H1 (cell line): ENCODE results near the gene GALE. TPM values are rescaled to one million over a fixed set of nuclear protein-coding genes. Genes with fewer than 3 reads are reported as not detected.

Experiments
- CTCF ChIA-PET: fragments of 300-600 bp; sonication (Branson Sonifier 250); formaldehyde crosslinking; loops from one replicate; lab custom pipeline; 2021; ENCODE audit not compliant: partially characterized antibody; lab: Charles Lee
- POLR2A ChIA-PET: fragments of 300-600 bp; sonication (Branson Sonifier 250); formaldehyde crosslinking; loops from one replicate; lab custom pipeline; 2021; ENCODE audit warnings: inconsistent platforms; ENCODE audit not compliant: partially characterized antibody; lab: Charles Lee
- DNase-seq, 2 experiments: peaks; one replicate each; pipeline versions ENCODE4 v3.0.0 to v3.0.0-alpha.2; 2010 to 2022; ENCODE audit warnings: low spot score in 2 of 2, low read depth in 1 of 2, mixed read lengths in 1 of 2
- FAIRE-seq: peaks from 2 replicates; lab custom pipeline; 2011; peaks lifted over from hg19 to GRCh38; lab: Jason Lieb, UNC
- H2AFZ ChIP-seq: 2 replicates; pipeline ENCODE4 v1.8.1; 2012; ENCODE audit warnings: low read length, inconsistent platforms
- H2AK5ac ChIP-seq: 2 replicates; pipeline ENCODE4 v1.6.1; 2013; ENCODE audit warnings: low read depth, low read length
- H2BK120ac ChIP-seq: replicated peaks from 2 replicates; pipeline ENCODE3; 2013; ENCODE audit warnings: low read depth, low read length, inconsistent platforms
- H2BK12ac ChIP-seq: 2 replicates; pipeline ENCODE4 v1.6.1; 2013; ENCODE audit warnings: low read depth, low read length
- H2BK15ac ChIP-seq: 2 replicates; pipeline ENCODE4 v1.6.1; 2013; ENCODE audit warnings: low read length
- H2BK20ac ChIP-seq: 2 replicates; pipeline ENCODE4 v1.6.1; 2013; ENCODE audit warnings: low read length
- H2BK5ac ChIP-seq: 2 replicates; pipeline ENCODE4 v1.6.1; 2013; ENCODE audit warnings: low read depth, low read length
- H3K14ac ChIP-seq: 2 replicates; pipeline ENCODE4 v1.6.1; 2013; ENCODE audit warnings: inconsistent platforms; ENCODE audit not compliant: insufficient read length
- H3K18ac ChIP-seq: 2 replicates; pipeline ENCODE4 v1.6.1; 2013; ENCODE audit warnings: low read length; ENCODE audit errors: extremely low read depth
- H3K23ac ChIP-seq: 2 replicates; pipeline ENCODE4 v1.6.1; 2013; ENCODE audit warnings: inconsistent platforms; ENCODE audit not compliant: insufficient read length
- H3K23me2 ChIP-seq: 2 replicates; pipeline ENCODE4 v1.6.1; 2013; ENCODE audit warnings: low read depth, low read length
- H3K27ac ChIP-seq: 2 replicates; pipeline ENCODE4 v1.6.1; 2011; ENCODE audit warnings: low read depth, low read length, inconsistent platforms
- H3K27me3 ChIP-seq, 4 experiments: replicated peaks in 1 of 4; 1 replicate in 1 of 4; 2 replicates in 3 of 4; pipeline versions ENCODE4 v1.6.1 to v1.8.1; 2011 to 2013; ENCODE audit warnings: low read length in 3 of 4, mild to moderate bottlenecking in 3 of 4, inconsistent platforms in 2 of 4, mixed read lengths in 2 of 4, moderate library complexity in 1 of 4; ENCODE audit not compliant: control insufficient read depth in 3 of 4, insufficient read depth in 3 of 4; ENCODE audit errors: extremely low read depth in 1 of 4
- H3K36me3 ChIP-seq, 4 experiments: 2 replicates each; pipeline versions ENCODE4 v1.6.1 to v1.8.1; 2011 to 2013; ENCODE audit warnings: mild to moderate bottlenecking in 4 of 4, low read length in 3 of 4, moderate library complexity in 2 of 4, control low read depth in 1 of 4, inconsistent platforms in 1 of 4; ENCODE audit not compliant: insufficient read depth in 4 of 4, control insufficient read depth in 2 of 4
- H3K4ac ChIP-seq: replicated peaks from 2 replicates; pipeline ENCODE3; 2013; ENCODE audit warnings: low read length, low read depth, mixed read lengths, inconsistent platforms; ENCODE audit not compliant: insufficient read length
- H3K4me1 ChIP-seq, 4 experiments: replicated peaks in 1 of 4; 1 replicate in 1 of 4; 2 replicates in 3 of 4; pipeline versions ENCODE4 v1.6.1 to v1.8.1; 2011 to 2013; ENCODE audit warnings: low read length in 3 of 4, inconsistent platforms in 2 of 4, mixed read lengths in 1 of 4; ENCODE audit not compliant: insufficient read depth in 4 of 4, control insufficient read depth in 3 of 4
- H3K4me2 ChIP-seq, 2 experiments: 2 replicates each; pipeline versions ENCODE4 v1.6.1 to v1.8.1; 2011 to 2013; ENCODE audit warnings: low read depth in 2 of 2, low read length in 2 of 2, control low read depth in 1 of 2, inconsistent platforms in 1 of 2, mild to moderate bottlenecking in 1 of 2; ENCODE audit not compliant: insufficient read depth in 1 of 2
- H3K4me3 ChIP-seq, 4 experiments: fragments of 200-600, 300-600 bp in 1 of 4; sonication (generic), shearing (Covaris generic), sonication (Bioruptor Twin) in 1 of 4; 2 replicates each; pipeline versions ENCODE4 v1.5.1 to v1.8.1; 2011 to 2016; ENCODE audit warnings: low read length in 4 of 4, low read depth in 3 of 4, control low read depth in 2 of 4, inconsistent platforms in 2 of 4, mild to moderate bottlenecking in 2 of 4, mixed read lengths in 1 of 4, moderate library complexity in 1 of 4; ENCODE audit not compliant: insufficient read depth in 2 of 4; ENCODE audit errors: extremely low read depth in 1 of 4
- H3K56ac ChIP-seq: replicated peaks from 2 replicates; pipeline ENCODE3; 2013; ENCODE audit warnings: low read depth, mild to moderate bottlenecking, mixed read lengths, low read length, inconsistent platforms; ENCODE audit not compliant: insufficient read length
- H3K79me1 ChIP-seq: 2 replicates; pipeline ENCODE4 v1.6.1; 2013; ENCODE audit warnings: low read depth, low read length, control low read depth
- H3K79me2 ChIP-seq, 2 experiments: 2 replicates each; pipeline versions ENCODE4 v1.6.1 to v1.8.1; 2012 to 2013; ENCODE audit warnings: low read length in 2 of 2, mild to moderate bottlenecking in 2 of 2, inconsistent platforms in 1 of 2; ENCODE audit not compliant: insufficient read depth in 2 of 2, control insufficient read depth in 1 of 2
- H3K9ac ChIP-seq, 4 experiments: replicated peaks in 1 of 4; 1 replicate in 1 of 4; 2 replicates in 3 of 4; pipeline versions ENCODE4 v1.6.1 to v1.8.1; 2011 to 2013; ENCODE audit warnings: low read depth in 3 of 4, low read length in 3 of 4, control low read depth in 2 of 4, mild to moderate bottlenecking in 2 of 4, moderate library complexity in 2 of 4, inconsistent platforms in 1 of 4; ENCODE audit errors: extremely low read depth in 1 of 4
- H3K9me3 ChIP-seq, 2 experiments: 2 replicates each; pipeline versions ENCODE4 v1.6.1 to v1.8.1; 2012 to 2013; ENCODE audit warnings: mild to moderate bottlenecking in 2 of 2, moderate library complexity in 2 of 2, control low read depth in 1 of 2, inconsistent platforms in 1 of 2, low read depth in 1 of 2, low read length in 1 of 2, mixed read lengths in 1 of 2; ENCODE audit not compliant: insufficient read depth in 2 of 2
- H4K20me1 ChIP-seq, 2 experiments: replicated peaks in 1 of 2; 2 replicates each; pipeline versions ENCODE3 to v1.8.1; 2011 to 2013; ENCODE audit warnings: inconsistent platforms in 2 of 2, low read length in 2 of 2, mild to moderate bottlenecking in 1 of 2; ENCODE audit not compliant: insufficient read depth in 2 of 2, control insufficient read depth in 1 of 2
- H4K5ac ChIP-seq: 2 replicates; pipeline ENCODE4 v1.6.1; 2013; ENCODE audit warnings: low read length, low read depth, mixed read lengths, inconsistent platforms; ENCODE audit not compliant: insufficient read length
- H4K8ac ChIP-seq: 2 replicates; pipeline ENCODE4 v1.8.0; 2013; ENCODE audit warnings: mild to moderate bottlenecking, moderate library complexity, low read length, inconsistent platforms; ENCODE audit not compliant: insufficient read depth; ENCODE audit errors: extremely low read depth
- H4K91ac ChIP-seq: replicated peaks from 2 replicates; pipeline ENCODE3; 2013; ENCODE audit warnings: low read length, mixed read lengths, inconsistent platforms; ENCODE audit not compliant: insufficient read length
- WGBS, 2 experiments: shearing (Covaris generic) in 1 of 2; methylation state at CpG; one replicate each; pipeline versions ENCODE4 v1.1.6 to v1.1.7; 2013 to 2015; ENCODE audit warnings: low lambda C conversion rate in 2 of 2, mixed read lengths in 2 of 2, inconsistent platforms in 1 of 2, low coverage in 1 of 2, missing lambda C conversion rate in 1 of 2; ENCODE audit not compliant: insufficient replicate concordance in 2 of 2, insufficient coverage in 1 of 2, insufficient read length in 1 of 2; ENCODE audit errors: extremely low coverage in 1 of 2, missing lambda C conversion rate in 1 of 2; 5-methylcytosine and 5-hydroxymethylcytosine counted together
- polyA plus RNA-seq, 7 experiments: library from polyadenylated mRNA; depleted of rRNA in 3 of 7; stranded (reverse) in 5 of 7; unstranded in 2 of 7; fragments of >200 nt in 5 of 7; fragments of 200-250 nt in 2 of 7; gene quantifications; 1 replicate in 5 of 7; 2 replicates in 1 of 7; 4 replicates in 1 of 7; pipeline versions ENCODE4 v1.2.1 to v1.2.3, GENCODE V29; 2011 to 2013; ENCODE audit warnings: missing spikeins in 2 of 7, mixed read lengths in 2 of 7
- total RNA-seq: library from RNA; stranded (reverse); fragmentation: NEBNext Ultra II Directional; extraction: Animal tissue kit (Norgen Biotek cat#: 25700); gene quantifications from 2 replicates; pipeline ENCODE4 v1.2.1, GENCODE V29; 2021
- TF ChIP-seq, protein P1 (sequence below): IDR thresholded peaks from 2 replicates; pipeline ENCODE4 v1.6.1; 2012; ENCODE audit warnings: inconsistent platforms

GALE gene
- total and polyA plus RNA-seq, 2 of the 8 experiments (the other 6 are each of a cell fraction or from before 2014, with no cell fraction given), result 26.0 to 33.9 TPM

DNA sequence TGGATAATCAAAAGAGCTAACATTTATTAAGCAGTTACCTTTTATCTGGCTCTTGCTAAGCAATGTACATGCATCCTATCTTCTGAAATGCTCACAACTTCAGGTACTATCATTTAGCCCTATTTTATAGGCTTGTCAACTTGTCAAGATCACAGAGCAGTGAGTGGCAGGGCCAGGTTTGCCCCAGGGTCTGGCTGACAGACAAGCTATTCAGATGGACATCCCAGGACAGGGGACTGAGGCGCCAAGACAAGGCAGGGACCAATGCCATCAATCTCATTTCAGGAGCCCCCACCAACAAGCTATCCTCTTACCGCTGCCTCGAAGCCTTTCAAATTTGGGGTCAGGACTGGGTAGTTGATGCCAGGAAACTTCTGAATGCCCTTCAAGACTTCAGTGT is 15.8 kb upstream of the GALE start:
- CTCF ChIA-PET, result interaction anchor here (0.6 to 2.4 kb wide), 4 partner anchors 10 to 157 kb away, joined by 3 to 13 read pairs (median 3); partner anchors contain the start of gene CNR2
- Histone ChIP-seq H3K9ac (no peak overlapping the region), H3K27ac (no peak overlapping the region), H4K5ac (no peak overlapping the region), H2BK15ac (no peak overlapping the region), H2AFZ (no peak overlapping the region), H3K18ac (no peak overlapping the region), H4K20me1 (no peaks in the 10 kb centered on the region), H2BK20ac (no peak overlapping the region), H3K9me3 (no peaks in the 10 kb centered on the region), H2BK5ac (no peak overlapping the region), H3K23ac (no peak overlapping the region), H3K4me1 (no peaks in the 10 kb centered on the region), H3K4me3 (no peak overlapping the region), H4K91ac (no peak overlapping the region), H3K36me3 (peaks cover 0 to 23% (median 1%) of the 10 kb centered on the region in 4 experiments; a peak in 5 of 8 replicates), H3K23me2 (no peaks in the 10 kb centered on the region), H4K8ac (no peak overlapping the region), H2BK120ac (no peak overlapping the region), H3K79me1 (no peaks in the 10 kb centered on the region), H3K79me2 (no peaks in the 10 kb centered on the region), H3K56ac (no peak overlapping the region), H3K4ac (no peak overlapping the region), H2AK5ac (no peak overlapping the region), H3K14ac (no peak overlapping the region), H3K4me2 (no peak overlapping the region), H2BK12ac (no peak overlapping the region), H3K27me3 (no peaks in the 10 kb centered on the region)
- TF ChIP-seq, protein P1, sequence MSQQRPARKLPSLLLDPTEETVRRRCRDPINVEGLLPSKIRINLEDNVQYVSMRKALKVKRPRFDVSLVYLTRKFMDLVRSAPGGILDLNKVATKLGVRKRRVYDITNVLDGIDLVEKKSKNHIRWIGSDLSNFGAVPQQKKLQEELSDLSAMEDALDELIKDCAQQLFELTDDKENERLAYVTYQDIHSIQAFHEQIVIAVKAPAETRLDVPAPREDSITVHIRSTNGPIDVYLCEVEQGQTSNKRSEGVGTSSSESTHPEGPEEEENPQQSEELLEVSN, result no peak
- DNase-seq (no peak), FAIRE-seq (no peak)
- POLR2A ChIA-PET, result interaction anchor here (1.1 to 1.5 kb wide), 3 partner anchors 9 to 163 kb away, joined by 3 to 5 read pairs (median 4); partner anchors contain the start of gene HMGCL
- 92% methylated on average over 3 of the region's 3 CpGs; no CpG with 5 or more reads in 1 of the 2 experiments for WGBS, 2 experiments
